ENCODE results near the gene TIGD3. TPM values are rescaled to one million over a fixed set of nuclear protein-coding genes. Genes with fewer than 3 reads are reported as not detected.

TIGD3 gene
- total and polyA plus RNA-seq, 9 of the 15 experiments (the other 6 are each of a cell fraction or from before 2014, with no cell fraction given) = 0.06 to 1.3 (median 0.56) TPM

GRCh38 chr11:65382033-65382803 is 27.7 kb downstream of the TIGD3 start, which contains the start of gene SLC25A45 (continued):
- TF ChIP-seq MITF (IDR thresholded peaks at IDR 0.05) (peak; percentile 12; the same call in 1 of the 2 replicates), THRA (IDR thresholded peaks at IDR 0.05) (no peak), ZNF79 (CRISPR knock-in tag; IDR thresholded peaks at IDR 0.05; ENCODE audit: low read depth) (no peak), ADNP (tag; IDR thresholded peaks at IDR 0.05) (no peak), CBX2 (IDR thresholded peaks at IDR 0.05; ENCODE audit: insufficient read depth, low read length, poor library complexity, severe bottlenecking) (no peak), ATF4 (CRISPR knock-in tag; IDR thresholded peaks at IDR 0.05) (0 out of 2 replicates have a peak, but pooled peaks have one; percentile 47)
